DND-41 (cell line): ENCODE results near the gene MAPK12.

Experiments used
- ATAC-seq: fragments of 200-7000 bp; cut with Tn5 transposase; 3 replicates; pipeline ENCODE4 v1.9.1; 2021; ENCODE audit warnings: low read depth; ENCODE audit not compliant: insufficient read depth
- DNase-seq: peaks from one replicate; pipeline ENCODE4 v3.0.0-alpha.2; 2020
- H2AFZ ChIP-seq: 2 replicates; pipeline ENCODE4 v1.6.0; 2012; ENCODE audit warnings: low read depth, low read length
- H3K27ac ChIP-seq: 2 replicates; pipeline ENCODE4 v1.5.1; 2012; ENCODE audit warnings: low read length, inconsistent platforms
- H3K27me3 ChIP-seq: fragments of 200-600 bp; sonication (generic); 2 replicates; pipeline ENCODE4 v1.6.0; 2012; ENCODE audit warnings: low read length, mild to moderate bottlenecking, inconsistent platforms; ENCODE audit not compliant: insufficient read depth, poor library complexity
- H3K36me3 ChIP-seq: 2 replicates; pipeline ENCODE4 v1.5.1; 2012; ENCODE audit warnings: low read length, inconsistent platforms; ENCODE audit not compliant: insufficient read depth
- H3K4me1 ChIP-seq: 2 replicates; pipeline ENCODE4 v1.5.1; 2012; ENCODE audit warnings: mild to moderate bottlenecking, low read length; ENCODE audit not compliant: insufficient read depth
- H3K4me2 ChIP-seq: 2 replicates; pipeline ENCODE4 v1.6.0; 2012; ENCODE audit warnings: mild to moderate bottlenecking, moderate library complexity, low read length, inconsistent platforms; ENCODE audit not compliant: insufficient read depth
- H3K4me3 ChIP-seq, 2 experiments: fragments of 200-600 bp in 1 of 2; shearing (Covaris generic) in 1 of 2; 2 replicates each; pipeline ENCODE4 v1.5.1; 2012 to 2016; ENCODE audit warnings: inconsistent platforms in 2 of 2, low read length in 2 of 2, mild to moderate bottlenecking in 2 of 2, low read depth in 1 of 2, moderate library complexity in 1 of 2
- H3K79me2 ChIP-seq: 2 replicates; pipeline ENCODE4 v1.6.0; 2012; ENCODE audit warnings: low read length, inconsistent platforms; ENCODE audit not compliant: insufficient read depth
- H3K9ac ChIP-seq: 2 replicates; pipeline ENCODE4 v1.6.0; 2012; ENCODE audit warnings: low read depth, mild to moderate bottlenecking, inconsistent platforms, low read length, moderate library complexity
- H3K9me3 ChIP-seq: 2 replicates; pipeline ENCODE4 v1.5.1; 2012; ENCODE audit warnings: low read length, moderate library complexity, mild to moderate bottlenecking, inconsistent platforms; ENCODE audit not compliant: insufficient read depth, severe bottlenecking
- H4K20me1 ChIP-seq: 2 replicates; pipeline ENCODE4 v1.6.0; 2012; ENCODE audit warnings: low read length; ENCODE audit not compliant: insufficient read depth
- EZH2 ChIP-seq: IDR thresholded peaks from 3 replicates; pipeline ENCODE4 v1.6.1; 2012; ENCODE audit warnings: borderline replicate concordance, low read depth, mild to moderate bottlenecking, moderate library complexity, low read length, inconsistent platforms; ENCODE audit not compliant: severe bottlenecking
- TF ChIP-seq, protein P1 (sequence below): IDR thresholded peaks from 2 replicates; pipeline ENCODE4 v1.5.1; 2012; ENCODE audit warnings: borderline replicate concordance, low read length, moderate library complexity, mild to moderate bottlenecking; ENCODE audit not compliant: poor library complexity, severe bottlenecking; ENCODE audit errors: extremely low read depth

The MAPK12 gene

DNA sequence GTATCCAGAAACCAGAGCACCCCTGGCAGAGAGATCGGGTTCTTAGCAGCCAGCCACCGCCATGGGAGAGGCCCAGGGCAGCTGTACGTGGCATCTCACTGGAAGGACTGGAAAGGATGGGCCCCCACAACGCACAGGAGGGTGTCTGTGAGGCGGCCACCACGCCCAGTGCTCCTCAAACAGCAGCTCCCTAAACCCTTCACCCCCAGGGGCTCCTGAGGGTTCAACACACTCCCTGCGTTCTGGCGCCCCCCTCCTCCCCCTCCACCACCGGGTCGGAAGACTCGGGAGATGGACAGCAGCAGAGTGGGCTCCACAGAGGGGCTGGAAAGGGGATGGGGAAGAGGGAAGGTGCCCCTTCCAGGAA is 1.1 kb downstream of the MAPK12 start:
- no peaks in the 10 kb centered on the region for H3K27me3 ChIP-seq
- H4K20me1 ChIP-seq = peaks cover 16% of the 10 kb centered on the region
- no peaks in the 10 kb centered on the region for H3K4me1 ChIP-seq
- TF ChIP-seq, protein P1, sequence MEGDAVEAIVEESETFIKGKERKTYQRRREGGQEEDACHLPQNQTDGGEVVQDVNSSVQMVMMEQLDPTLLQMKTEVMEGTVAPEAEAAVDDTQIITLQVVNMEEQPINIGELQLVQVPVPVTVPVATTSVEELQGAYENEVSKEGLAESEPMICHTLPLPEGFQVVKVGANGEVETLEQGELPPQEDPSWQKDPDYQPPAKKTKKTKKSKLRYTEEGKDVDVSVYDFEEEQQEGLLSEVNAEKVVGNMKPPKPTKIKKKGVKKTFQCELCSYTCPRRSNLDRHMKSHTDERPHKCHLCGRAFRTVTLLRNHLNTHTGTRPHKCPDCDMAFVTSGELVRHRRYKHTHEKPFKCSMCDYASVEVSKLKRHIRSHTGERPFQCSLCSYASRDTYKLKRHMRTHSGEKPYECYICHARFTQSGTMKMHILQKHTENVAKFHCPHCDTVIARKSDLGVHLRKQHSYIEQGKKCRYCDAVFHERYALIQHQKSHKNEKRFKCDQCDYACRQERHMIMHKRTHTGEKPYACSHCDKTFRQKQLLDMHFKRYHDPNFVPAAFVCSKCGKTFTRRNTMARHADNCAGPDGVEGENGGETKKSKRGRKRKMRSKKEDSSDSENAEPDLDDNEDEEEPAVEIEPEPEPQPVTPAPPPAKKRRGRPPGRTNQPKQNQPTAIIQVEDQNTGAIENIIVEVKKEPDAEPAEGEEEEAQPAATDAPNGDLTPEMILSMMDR = no peak
- no peaks in the 10 kb centered on the region for H3K36me3 ChIP-seq
- no peaks in the 10 kb centered on the region for H3K9me3 ChIP-seq
- H3K4me3 ChIP-seq = no peak overlapping the region
- no peak overlapping the region for H2AFZ ChIP-seq
- H3K79me2 ChIP-seq = no peaks in the 10 kb centered on the region
- DNase-seq = no peak
- H3K4me2 ChIP-seq = no peak overlapping the region
- no peak for ATAC-seq
- no peak overlapping the region for H3K27ac ChIP-seq
- H3K9ac ChIP-seq = no peak overlapping the region

GRCh38 chr22:50259302-50259701 is 2.2 kb downstream of the MAPK12 start:
- DNase-seq = no peak
- no peaks in the 10 kb centered on the region for H3K4me1 ChIP-seq
- no peaks in the 10 kb centered on the region for H3K79me2 ChIP-seq
- no peak overlapping the region for H3K27ac ChIP-seq
- no peak overlapping the region for H2AFZ ChIP-seq
- ATAC-seq = no peak
- H4K20me1 ChIP-seq = peaks cover 9% of the 10 kb centered on the region; the same call in 1 of the 2 replicates
- no peak overlapping the region for H3K4me2 ChIP-seq
- no peaks in the 10 kb centered on the region for H3K9me3 ChIP-seq
- no peak for TF ChIP-seq EZH2
- TF ChIP-seq, protein P1 = no peak
- H3K9ac ChIP-seq = no peak overlapping the region
- H3K27me3 ChIP-seq = no peaks in the 10 kb centered on the region
- H3K36me3 ChIP-seq = no peaks in the 10 kb centered on the region
- no peak overlapping the region for H3K4me3 ChIP-seq

- H3K27me3 ChIP-seq = no peaks in the 10 kb centered on the region
- no peaks in the 10 kb centered on the region for H3K4me1 ChIP-seq
- ATAC-seq = no peak
- H3K36me3 ChIP-seq = no peaks in the 10 kb centered on the region
- H4K20me1 ChIP-seq = peaks cover 9% of the 10 kb centered on the region; the same call in 1 of the 2 replicates
- DNase-seq = no peak
- H3K4me3 ChIP-seq = no peak overlapping the region
- no peak overlapping the region for H3K27ac ChIP-seq
- no peaks in the 10 kb centered on the region for H3K9me3 ChIP-seq
- no peak overlapping the region for H3K9ac ChIP-seq
- H3K4me2 ChIP-seq = no peak overlapping the region
- no peaks in the 10 kb centered on the region for H3K79me2 ChIP-seq
- H2AFZ ChIP-seq = no peak overlapping the region
- TF ChIP-seq, protein P1 = no peak
- no peak for TF ChIP-seq EZH2
Observed at GRCh38 chr22:50258361-50259292, 2.9 kb downstream of the MAPK12 start.
